Body of pancreas (tissue), 4 donors: ENCODE data around the gene EDA2R.

Experiments used
- CTCF ChIP-seq, 7 experiments: fragments of 450-650 bp in 4 of 7; fragments of 200-600 bp in 3 of 7; sonication (generic) in 3 of 7; IDR thresholded peaks; one replicate each; pipeline ENCODE4 v1.5.1; 2016 to 2019; ENCODE audit warnings: antibody characterized with exemption in 7 of 7
- POLR2A ChIP-seq, 3 donors: fragments of 450-650 bp; IDR thresholded peaks; one replicate each; pipeline ENCODE4 v1.6.1; 2016; ENCODE audit warnings: antibody characterized with exemption in 3 of 3, mild to moderate bottlenecking in 2 of 3

GRCh38 chrX:66634272-66634671 is 4.6 kb downstream of the EDA2R start:
- no peak for TF ChIP-seq CTCF (IDR thresholded peaks at IDR 0.05)
- TF ChIP-seq POLR2A (IDR thresholded peaks at IDR 0.05): no peak
